ENCODE results near the gene PPA1.

GRCh38 chr10:70191161-70191971, 41.9 kb downstream of the PPA1 start:
- no peak for TF ChIP-seq EZH2 (IDR thresholded peaks at IDR 0.05)
- TF ChIP-seq POLR2AphosphoS5 (IDR thresholded peaks at IDR 0.05; ENCODE audit: borderline replicate concordance, low read depth, low read length): no peak
